Bronchial epithelial cell (primary cell): ENCODE results near the gene SPEG. TPM values are rescaled to one million over a fixed set of nuclear protein-coding genes. Genes with fewer than 3 reads are reported as not detected.

Source experiments
- DNase-seq: peaks from one replicate; pipeline ENCODE4 v3.0.0-alpha.2; 2010; ENCODE audit warnings: low read depth
- FAIRE-seq: peaks from 2 replicates; lab custom pipeline; 2011; peaks lifted over from hg19 to GRCh38; lab: Jason Lieb, UNC
- H3K27me3 ChIP-seq: 2 replicates; pipeline ENCODE4 v1.5.1; 2011; ENCODE audit warnings: low read length; ENCODE audit not compliant: control insufficient read depth, insufficient read depth
- H3K36me3 ChIP-seq: 2 replicates; pipeline ENCODE4 v1.5.1; 2011; ENCODE audit warnings: low read length; ENCODE audit not compliant: control insufficient read depth, insufficient read depth
- H3K4me3 ChIP-seq: 2 replicates; pipeline ENCODE4 v1.5.1; 2011; ENCODE audit warnings: mild to moderate bottlenecking, low read depth, low read length, control low read depth
- CTCF ChIP-seq: IDR thresholded peaks from 2 replicates; pipeline ENCODE4 v1.5.1; 2011; ENCODE audit warnings: mild to moderate bottlenecking, moderate library complexity, low read length, control low read depth, inconsistent platforms; ENCODE audit not compliant: insufficient read depth, severe bottlenecking
- total RNA-seq: library from RNA; depleted of rRNA; stranded (reverse); fragments of >200 nt; gene quantifications from 2 replicates; pipeline ENCODE4 v1.2.1, GENCODE V29; 2014

Gene SPEG
- total RNA-seq, 1 donor from 2014 or later = 1.8 TPM

- H3K4me3 ChIP-seq = no peak overlapping the region
- H3K27me3 ChIP-seq = no peaks in the 10 kb centered on the region
- H3K36me3 ChIP-seq = peaks cover 4% of the 10 kb centered on the region
- no peak for FAIRE-seq
- no peak for DNase-seq
- no peak for TF ChIP-seq CTCF
Observed at GRCh38 chr2:219470429-219470828, 35.8 kb downstream of the SPEG start.

GRCh38 chr2:219471476-219472371 is 37.1 kb downstream of the SPEG start:
- H3K27me3 ChIP-seq = no peaks in the 10 kb centered on the region
- FAIRE-seq (no peak), DNase-seq (no peak)
- no peak for TF ChIP-seq CTCF
- peaks cover 4% of the 10 kb centered on the region for H3K36me3 ChIP-seq
- no peak overlapping the region for H3K4me3 ChIP-seq

- FAIRE-seq = no peak
- DNase-seq = no peak
- TF ChIP-seq CTCF = no peak
- peaks cover 4% of the 10 kb centered on the region for H3K36me3 ChIP-seq
- no peaks in the 10 kb centered on the region for H3K27me3 ChIP-seq
- no peak overlapping the region for H3K4me3 ChIP-seq
Observed at GRCh38 chr2:219472629-219473187, 38.1 kb downstream of the SPEG start.

- no peak for FAIRE-seq
- Histone ChIP-seq H3K4me3 (no peak overlapping the region), H3K27me3 (no peaks in the 10 kb centered on the region), H3K36me3 (peaks cover 4% of the 10 kb centered on the region)
- no peak for DNase-seq
- TF ChIP-seq CTCF = no peak
Observed at GRCh38 chr2:219473511-219473910, 38.9 kb downstream of the SPEG start.

GRCh38 chr2:219474285-219475060 is 39.8 kb downstream of the SPEG start:
- Histone ChIP-seq H3K36me3 (peaks cover 4% of the 10 kb centered on the region), H3K27me3 (peaks cover 2% of the 10 kb centered on the region), H3K4me3 (no peak overlapping the region)
- FAIRE-seq = no peak
- TF ChIP-seq CTCF = no peak
- DNase-seq = no peak
